Upper lobe of left lung (tissue), 4 donors: ENCODE results near the gene STARD9.
"Not testable (repeated sequence)": the region's sequence is repeated elsewhere in the genome, so short reads cannot be mapped to it uniquely, and the experiment has no call there.

Source experiments
- POLR2A ChIP-seq, 4 donors: fragments of 450-650 bp; IDR thresholded peaks; one replicate each; pipeline ENCODE4 v1.5.1; 2016 to 2017; ENCODE audit warnings: antibody characterized with exemption in 4 of 4, mild to moderate bottlenecking in 2 of 4
- POLR2AphosphoS5 ChIP-seq, 2 donors: sonication (generic); formaldehyde crosslinking; IDR thresholded peaks; one replicate each; pipeline ENCODE4 v1.5.1; 2017; ENCODE audit warnings: antibody characterized with exemption in 2 of 2
- TF ChIP-seq, protein P1 (sequence below), 6 experiments: fragments of 450-650 bp in 4 of 6; fragments of 200-600 bp in 2 of 6; sonication (generic) in 2 of 6; IDR thresholded peaks; one replicate each; pipeline ENCODE4 v1.5.1; 2016 to 2019; ENCODE audit warnings: antibody characterized with exemption in 6 of 6

DNA sequence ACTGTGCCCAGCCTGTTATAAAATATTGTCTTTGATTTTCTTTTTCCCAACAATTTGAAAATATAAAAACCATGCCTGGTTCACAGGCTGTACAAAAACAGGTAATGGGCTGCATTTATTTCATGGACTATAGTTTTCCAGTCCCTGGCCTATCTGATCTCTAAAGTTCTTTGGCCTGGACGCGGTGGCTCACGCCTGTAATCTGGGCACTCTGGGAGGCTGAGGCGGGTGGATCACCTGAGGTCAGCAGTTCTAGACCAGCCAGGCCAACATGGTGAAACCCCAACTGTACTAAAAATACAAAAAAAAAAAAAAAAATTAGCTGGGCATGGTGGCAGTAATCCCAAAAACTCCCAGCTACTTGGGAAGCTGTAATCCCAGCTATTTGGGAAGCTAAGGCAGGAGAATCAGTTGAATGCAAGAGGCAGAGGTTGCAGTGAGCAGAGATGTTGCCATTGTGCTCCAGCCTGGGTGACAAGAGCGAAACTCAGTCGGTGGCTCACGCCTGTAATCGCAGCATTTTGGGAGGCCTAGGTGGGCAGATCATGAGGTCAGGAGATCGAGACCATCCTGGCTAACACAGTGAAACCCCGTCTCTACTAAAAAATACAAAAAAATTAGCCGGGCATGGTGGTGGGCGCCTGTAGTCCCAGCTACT is 18.7 kb upstream of the STARD9 start:
- TF ChIP-seq POLR2A, POLR2AphosphoS5 (IDR thresholded peaks at IDR 0.05): not testable (repeated sequence)
- TF ChIP-seq, protein P1, sequence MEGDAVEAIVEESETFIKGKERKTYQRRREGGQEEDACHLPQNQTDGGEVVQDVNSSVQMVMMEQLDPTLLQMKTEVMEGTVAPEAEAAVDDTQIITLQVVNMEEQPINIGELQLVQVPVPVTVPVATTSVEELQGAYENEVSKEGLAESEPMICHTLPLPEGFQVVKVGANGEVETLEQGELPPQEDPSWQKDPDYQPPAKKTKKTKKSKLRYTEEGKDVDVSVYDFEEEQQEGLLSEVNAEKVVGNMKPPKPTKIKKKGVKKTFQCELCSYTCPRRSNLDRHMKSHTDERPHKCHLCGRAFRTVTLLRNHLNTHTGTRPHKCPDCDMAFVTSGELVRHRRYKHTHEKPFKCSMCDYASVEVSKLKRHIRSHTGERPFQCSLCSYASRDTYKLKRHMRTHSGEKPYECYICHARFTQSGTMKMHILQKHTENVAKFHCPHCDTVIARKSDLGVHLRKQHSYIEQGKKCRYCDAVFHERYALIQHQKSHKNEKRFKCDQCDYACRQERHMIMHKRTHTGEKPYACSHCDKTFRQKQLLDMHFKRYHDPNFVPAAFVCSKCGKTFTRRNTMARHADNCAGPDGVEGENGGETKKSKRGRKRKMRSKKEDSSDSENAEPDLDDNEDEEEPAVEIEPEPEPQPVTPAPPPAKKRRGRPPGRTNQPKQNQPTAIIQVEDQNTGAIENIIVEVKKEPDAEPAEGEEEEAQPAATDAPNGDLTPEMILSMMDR (IDR thresholded peaks at IDR 0.05), result not testable (repeated sequence)
